ENCODE data around the gene NSG1.

GRCh38 chr4:4377732-4378460 is 9.0 kb upstream of the NSG1 start:
- TF ChIP-seq CTCF (conservative IDR thresholded peaks at IDR 0.05; ENCODE audit: low read depth, low read length) = no peak
- TF ChIP-seq EZH2 (IDR thresholded peaks at IDR 0.05; ENCODE audit: low read length, unreplicated experiment) = no peak
